Measurements from ENCODE around the gene BMP7.

BMP7 gene

DNA sequence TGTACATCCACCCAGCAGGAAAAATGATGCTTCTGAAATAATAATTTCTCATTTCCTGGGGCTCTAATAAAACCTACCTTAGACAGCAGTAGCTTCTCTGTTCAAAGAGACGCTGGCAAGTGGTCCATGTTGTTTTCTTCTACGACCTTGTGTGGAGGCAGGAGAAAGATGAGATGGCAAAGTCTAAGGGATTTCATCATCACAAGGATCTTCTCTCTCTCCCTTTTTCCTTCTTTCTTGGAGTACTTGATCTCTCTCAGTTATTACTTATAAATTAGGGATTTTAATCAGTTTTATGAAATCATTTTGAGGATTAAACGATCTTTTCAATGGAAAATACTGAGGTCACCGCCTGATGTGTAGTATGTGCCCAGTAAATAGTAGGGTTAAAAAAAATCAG lies 147.5 kb downstream of the BMP7 start:
- H3K4me3 ChIP-seq (ENCODE audit: low read depth, low read length) = no peak overlapping the region
- TF ChIP-seq, protein P1, sequence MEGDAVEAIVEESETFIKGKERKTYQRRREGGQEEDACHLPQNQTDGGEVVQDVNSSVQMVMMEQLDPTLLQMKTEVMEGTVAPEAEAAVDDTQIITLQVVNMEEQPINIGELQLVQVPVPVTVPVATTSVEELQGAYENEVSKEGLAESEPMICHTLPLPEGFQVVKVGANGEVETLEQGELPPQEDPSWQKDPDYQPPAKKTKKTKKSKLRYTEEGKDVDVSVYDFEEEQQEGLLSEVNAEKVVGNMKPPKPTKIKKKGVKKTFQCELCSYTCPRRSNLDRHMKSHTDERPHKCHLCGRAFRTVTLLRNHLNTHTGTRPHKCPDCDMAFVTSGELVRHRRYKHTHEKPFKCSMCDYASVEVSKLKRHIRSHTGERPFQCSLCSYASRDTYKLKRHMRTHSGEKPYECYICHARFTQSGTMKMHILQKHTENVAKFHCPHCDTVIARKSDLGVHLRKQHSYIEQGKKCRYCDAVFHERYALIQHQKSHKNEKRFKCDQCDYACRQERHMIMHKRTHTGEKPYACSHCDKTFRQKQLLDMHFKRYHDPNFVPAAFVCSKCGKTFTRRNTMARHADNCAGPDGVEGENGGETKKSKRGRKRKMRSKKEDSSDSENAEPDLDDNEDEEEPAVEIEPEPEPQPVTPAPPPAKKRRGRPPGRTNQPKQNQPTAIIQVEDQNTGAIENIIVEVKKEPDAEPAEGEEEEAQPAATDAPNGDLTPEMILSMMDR (IDR thresholded peaks at IDR 0.05; ENCODE audit: low read depth, low read length) = no peak

Data from WI38 (cell line).